Parathyroid adenoma (tissue), 2 donors: ENCODE results near the gene GPX8.

Source experiments
- H2AFZ ChIP-seq: fragments of 300-600 bp; sonication (generic); one replicate; pipeline ENCODE4 v1.7.0; 2017; ENCODE audit warnings: antibody characterized with exemption, mild to moderate bottlenecking
- H3K27ac ChIP-seq: fragments of 300-600 bp; sonication (generic); one replicate; pipeline ENCODE4 v1.7.0; 2017
- H3K27me3 ChIP-seq: fragments of 300-600 bp; sonication (generic); one replicate; pipeline ENCODE4 v1.7.0; 2017; ENCODE audit warnings: low read length; ENCODE audit not compliant: control insufficient read depth, insufficient read depth
- H3K36me3 ChIP-seq: fragments of 300-600 bp; sonication (generic); one replicate; pipeline ENCODE4 v1.7.0; 2017; ENCODE audit warnings: low read length; ENCODE audit not compliant: control insufficient read depth, insufficient read depth
- H3K4me1 ChIP-seq: fragments of 300-600 bp; sonication (generic); one replicate; pipeline ENCODE4 v1.7.0; 2017; ENCODE audit warnings: control low read depth
- H3K4me2 ChIP-seq: fragments of 300-600 bp; sonication (generic); one replicate; pipeline ENCODE4 v1.7.0; 2017; ENCODE audit warnings: low read length
- H3K4me3 ChIP-seq: fragments of 300-600 bp; sonication (generic); one replicate; pipeline ENCODE4 v1.7.0; 2017; ENCODE audit warnings: low read depth, low read length
- H3K79me2 ChIP-seq: fragments of 300-600 bp; sonication (generic); one replicate; pipeline ENCODE4 v1.7.0; 2017; ENCODE audit warnings: control low read depth
- H3K9ac ChIP-seq: fragments of 300-600 bp; sonication (generic); one replicate; pipeline ENCODE4 v1.7.0; 2017; ENCODE audit warnings: mild to moderate bottlenecking
- H3K9me3 ChIP-seq: fragments of 300-600 bp; sonication (generic); one replicate; pipeline ENCODE4 v1.7.0; 2017; ENCODE audit warnings: low read length; ENCODE audit not compliant: control insufficient read depth
- TF ChIP-seq, protein P1 (sequence below): fragments of 300-600 bp; sonication (generic); IDR thresholded peaks from one replicate; pipeline ENCODE4 v1.7.0; 2017; ENCODE audit warnings: antibody characterized with exemption, mild to moderate bottlenecking
- donor health status: primary hyperparathyroidism.

Gene GPX8

GRCh38 chr5:55187370-55187769, 27.4 kb downstream of the GPX8 start:
- no peak overlapping the region for H3K4me2 ChIP-seq
- no peak overlapping the region for H2AFZ ChIP-seq
- H3K9ac ChIP-seq: no peak overlapping the region
- H3K9me3 ChIP-seq: no peaks in the 10 kb centered on the region
- H3K36me3 ChIP-seq: no peaks in the 10 kb centered on the region
- peaks cover 2% of the 10 kb centered on the region for H3K4me1 ChIP-seq
- H3K27me3 ChIP-seq: no peaks in the 10 kb centered on the region
- TF ChIP-seq, protein P1, sequence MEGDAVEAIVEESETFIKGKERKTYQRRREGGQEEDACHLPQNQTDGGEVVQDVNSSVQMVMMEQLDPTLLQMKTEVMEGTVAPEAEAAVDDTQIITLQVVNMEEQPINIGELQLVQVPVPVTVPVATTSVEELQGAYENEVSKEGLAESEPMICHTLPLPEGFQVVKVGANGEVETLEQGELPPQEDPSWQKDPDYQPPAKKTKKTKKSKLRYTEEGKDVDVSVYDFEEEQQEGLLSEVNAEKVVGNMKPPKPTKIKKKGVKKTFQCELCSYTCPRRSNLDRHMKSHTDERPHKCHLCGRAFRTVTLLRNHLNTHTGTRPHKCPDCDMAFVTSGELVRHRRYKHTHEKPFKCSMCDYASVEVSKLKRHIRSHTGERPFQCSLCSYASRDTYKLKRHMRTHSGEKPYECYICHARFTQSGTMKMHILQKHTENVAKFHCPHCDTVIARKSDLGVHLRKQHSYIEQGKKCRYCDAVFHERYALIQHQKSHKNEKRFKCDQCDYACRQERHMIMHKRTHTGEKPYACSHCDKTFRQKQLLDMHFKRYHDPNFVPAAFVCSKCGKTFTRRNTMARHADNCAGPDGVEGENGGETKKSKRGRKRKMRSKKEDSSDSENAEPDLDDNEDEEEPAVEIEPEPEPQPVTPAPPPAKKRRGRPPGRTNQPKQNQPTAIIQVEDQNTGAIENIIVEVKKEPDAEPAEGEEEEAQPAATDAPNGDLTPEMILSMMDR: peak; percentile 57
- peak overlapping the region; percentile 1 for H3K4me3 ChIP-seq
- H3K27ac ChIP-seq: no peak overlapping the region
- no peaks in the 10 kb centered on the region for H3K79me2 ChIP-seq

DNA sequence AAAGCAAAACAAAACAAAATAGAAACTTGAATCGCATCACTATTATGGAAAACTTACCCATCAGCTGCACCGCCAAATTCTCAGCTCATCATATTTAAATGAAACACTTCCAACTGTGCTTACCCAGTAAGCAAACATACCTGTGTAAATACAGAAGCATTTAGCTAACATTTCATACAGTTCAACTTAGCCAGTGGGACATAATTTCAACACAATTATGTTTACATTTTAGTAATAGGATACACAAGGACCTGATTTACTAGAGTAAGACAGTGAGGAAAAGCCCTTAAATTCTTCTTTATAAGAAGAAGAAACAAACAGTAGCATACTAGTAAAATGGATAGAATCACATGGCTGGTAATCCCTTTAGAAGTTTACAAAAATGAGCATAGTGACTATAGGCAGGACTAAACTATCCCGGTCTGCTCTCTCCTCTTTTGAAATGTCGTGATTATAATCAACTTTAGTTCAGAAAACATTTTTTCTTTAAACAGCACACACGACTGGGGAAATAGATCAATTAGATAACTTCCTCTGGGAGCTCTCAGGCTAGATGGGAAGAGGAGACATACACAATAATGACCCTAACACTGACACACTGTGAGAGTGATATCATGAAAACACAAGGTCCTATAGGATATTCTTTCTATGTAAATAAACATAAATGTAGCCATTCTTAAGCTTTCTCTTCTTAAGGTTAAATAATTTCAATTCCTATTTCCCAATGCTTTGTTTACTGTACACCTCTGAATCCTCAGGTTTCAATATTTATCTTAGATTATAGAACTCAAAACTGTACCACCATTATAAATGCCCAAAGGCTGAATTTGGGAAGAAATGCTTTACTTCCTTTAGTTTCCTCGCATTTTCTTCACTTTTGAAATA, 28.9 kb downstream of the GPX8 start:
- no peaks in the 10 kb centered on the region for H3K27me3 ChIP-seq
- no peaks in the 10 kb centered on the region for H3K9me3 ChIP-seq
- H3K9ac ChIP-seq: no peak overlapping the region
- H3K4me1 ChIP-seq: peaks cover 2% of the 10 kb centered on the region
- peak overlapping the region; percentile 3 for H3K27ac ChIP-seq
- peak overlapping the region; percentile 16 for H2AFZ ChIP-seq
- H3K4me3 ChIP-seq: no peak overlapping the region
- no peaks in the 10 kb centered on the region for H3K79me2 ChIP-seq
- TF ChIP-seq, protein P1: no peak
- H3K36me3 ChIP-seq: no peaks in the 10 kb centered on the region
- peak overlapping the region; percentile 1 for H3K4me2 ChIP-seq

GRCh38 chr5:55191165-55191564, 31.2 kb downstream of the GPX8 start:
- no peak overlapping the region for H3K9ac ChIP-seq
- no peak overlapping the region for H3K4me2 ChIP-seq
- no peaks in the 10 kb centered on the region for H3K27me3 ChIP-seq
- H3K79me2 ChIP-seq: no peaks in the 10 kb centered on the region
- no peak overlapping the region for H2AFZ ChIP-seq
- TF ChIP-seq, protein P1: no peak
- H3K9me3 ChIP-seq: no peaks in the 10 kb centered on the region
- peaks cover 2% of the 10 kb centered on the region for H3K4me1 ChIP-seq
- H3K4me3 ChIP-seq: no peak overlapping the region
- no peaks in the 10 kb centered on the region for H3K36me3 ChIP-seq
- no peak overlapping the region for H3K27ac ChIP-seq

GRCh38 chr5:55205001-55205400, 45.0 kb downstream of the GPX8 start:
- no peaks in the 10 kb centered on the region for H3K79me2 ChIP-seq
- no peak overlapping the region for H3K27ac ChIP-seq
- H3K4me3 ChIP-seq: no peak overlapping the region
- no peaks in the 10 kb centered on the region for H3K9me3 ChIP-seq
- no peaks in the 10 kb centered on the region for H3K27me3 ChIP-seq
- H3K36me3 ChIP-seq: no peaks in the 10 kb centered on the region
- no peaks in the 10 kb centered on the region for H3K4me1 ChIP-seq
- H3K4me2 ChIP-seq: no peak overlapping the region
- H3K9ac ChIP-seq: no peak overlapping the region
- H2AFZ ChIP-seq: no peak overlapping the region
- TF ChIP-seq, protein P1: no peak
